HepG2 (cell line): ENCODE data around the gene CCDC148. TPM values are rescaled to one million over a fixed set of nuclear protein-coding genes. Genes with fewer than 3 reads are reported as not detected.

Experiments
- BRCA1 ChIP-seq: sonication (generic); formaldehyde crosslinking; IDR thresholded peaks from 2 replicates; pipeline ENCODE4 v1.4.0; 2020; ENCODE audit warnings: missing genetic modification reagents
- CREB1 ChIP-seq, 2 experiments: fragments of 450-650 bp in 1 of 2; IDR thresholded peaks; 2 replicates each; pipeline ENCODE4 v1.6.1; 2016 to 2017; ENCODE audit warnings: control low read depth in 1 of 2, mild to moderate bottlenecking in 1 of 2, missing compliant biosample characterization in 1 of 2, missing genetic modification characterization in 1 of 2
- FIP1L1 ChIP-seq: fragments of 200-400 bp; formaldehyde crosslinking; IDR thresholded peaks from 2 replicates; pipeline ENCODE4 v1.6.1; 2018; ENCODE audit warnings: low read depth, mild to moderate bottlenecking, low read length, moderate library complexity, borderline replicate concordance; ENCODE audit not compliant: insufficient read depth
- GATAD2A ChIP-seq: IDR thresholded peaks from 2 replicates; pipeline ENCODE4 v1.6.1; 2016
- GTF3A ChIP-seq: sonication (generic); formaldehyde crosslinking; conservative IDR thresholded peaks from 2 replicates; pipeline ENCODE4 v1.4.0; 2020; ENCODE audit warnings: mild to moderate bottlenecking, missing genetic modification reagents
- HHEX ChIP-seq: IDR thresholded peaks from 2 replicates; pipeline ENCODE4 v1.6.1; 2016; ENCODE audit warnings: control low read depth
- KLF13 ChIP-seq: sonication (generic); formaldehyde crosslinking; IDR thresholded peaks from 2 replicates; pipeline ENCODE4 v1.4.0; 2020; ENCODE audit warnings: mild to moderate bottlenecking, missing genetic modification reagents
- KLF6 ChIP-seq: IDR thresholded peaks from 2 replicates; pipeline ENCODE4 v1.8.0; 2016; ENCODE audit warnings: missing biosample characterization, missing genetic modification reagents
- NFIC ChIP-seq: IDR thresholded peaks from 2 replicates; pipeline ENCODE4 v1.6.1; 2012; ENCODE audit warnings: mild to moderate bottlenecking, low read length, inconsistent platforms
- NPAS2 ChIP-seq: sonication (generic); formaldehyde crosslinking; IDR thresholded peaks from 2 replicates; pipeline ENCODE4 v1.8.0; 2022; ENCODE audit warnings: mild to moderate bottlenecking, missing genetic modification reagents, borderline replicate concordance
- NR3C1 ChIP-seq: sonication (generic); formaldehyde crosslinking; IDR thresholded peaks from 2 replicates; pipeline ENCODE4 v1.4.0; 2020; ENCODE audit warnings: missing genetic modification reagents
- RBFOX2 ChIP-seq: fragments of 200-400 bp; formaldehyde crosslinking; IDR thresholded peaks from 2 replicates; pipeline ENCODE4 v1.6.1; 2017; ENCODE audit warnings: low read depth, mild to moderate bottlenecking, low read length
- RFX3 ChIP-seq: IDR thresholded peaks from 2 replicates; pipeline ENCODE4 v1.6.1; 2016; ENCODE audit warnings: missing biosample characterization, missing genetic modification reagents
- SMARCE1 ChIP-seq: fragments of 450-650 bp; IDR thresholded peaks from 2 replicates; pipeline ENCODE4 v1.6.1; 2017; ENCODE audit warnings: borderline replicate concordance
- SNRNP70 ChIP-seq: fragments of 200-400 bp; formaldehyde crosslinking; IDR thresholded peaks from 2 replicates; pipeline ENCODE4 v1.6.1; 2017; ENCODE audit warnings: mild to moderate bottlenecking, low read depth, low read length, moderate library complexity
- TBL1XR1 ChIP-seq: fragments of 150-350 bp; IDR thresholded peaks from 2 replicates; pipeline ENCODE4 v1.6.1; 2014; ENCODE audit warnings: borderline replicate concordance, low read length; ENCODE audit not compliant: partially characterized antibody
- TCF12 ChIP-seq, 2 experiments: fragments of 450-650 bp in 1 of 2; sonication (generic) in 1 of 2; formaldehyde crosslinking in 1 of 2; IDR thresholded peaks; 2 replicates each; pipeline versions ENCODE4 v1.6.1 to v1.8.0; 2017 to 2022; ENCODE audit warnings: antibody characterized with exemption in 1 of 2, mild to moderate bottlenecking in 1 of 2, missing genetic modification reagents in 1 of 2, moderate library complexity in 1 of 2
- TOE1 ChIP-seq: sonication (generic); formaldehyde crosslinking; IDR thresholded peaks from 2 replicates; pipeline ENCODE4 v1.4.0; 2020; ENCODE audit warnings: mild to moderate bottlenecking, missing genetic modification reagents
- ZBTB49 ChIP-seq: sonication (generic); formaldehyde crosslinking; IDR thresholded peaks from 2 replicates; pipeline ENCODE4 v1.4.0; 2020; ENCODE audit warnings: missing genetic modification reagents, borderline replicate concordance
- ZNF121 ChIP-seq: sonication (generic); formaldehyde crosslinking; IDR thresholded peaks from 2 replicates; pipeline ENCODE4 v1.5.0; 2020; ENCODE audit warnings: mild to moderate bottlenecking, missing genetic modification reagents
- ZNF180 ChIP-seq: sonication (generic); formaldehyde crosslinking; IDR thresholded peaks from 2 replicates; pipeline ENCODE4 v1.4.0; 2020; ENCODE audit warnings: low read depth, missing genetic modification reagents, borderline replicate concordance
- ZNF382 ChIP-seq: sonication (generic); formaldehyde crosslinking; IDR thresholded peaks from 2 replicates; pipeline ENCODE4 v1.5.0; 2020; ENCODE audit warnings: missing genetic modification reagents, mild to moderate bottlenecking, borderline replicate concordance
- ZNF563 ChIP-seq: sonication (generic); formaldehyde crosslinking; IDR thresholded peaks from 2 replicates; pipeline ENCODE4 v1.8.0; 2022; ENCODE audit warnings: mild to moderate bottlenecking, moderate library complexity, missing genetic modification reagents
- ZNF567 ChIP-seq: sonication (generic); formaldehyde crosslinking; IDR thresholded peaks from 2 replicates; pipeline ENCODE4 v1.8.1; 2023; ENCODE audit warnings: mild to moderate bottlenecking, missing genetic modification reagents, borderline replicate concordance
- ZNF644 ChIP-seq: IDR thresholded peaks from 2 replicates; pipeline ENCODE4 v1.6.1; 2016; ENCODE audit warnings: low read depth
- ZNF839 ChIP-seq: sonication (generic); formaldehyde crosslinking; IDR thresholded peaks from 2 replicates; pipeline ENCODE4 v1.4.0; 2020; ENCODE audit warnings: missing genetic modification reagents, mild to moderate bottlenecking, borderline replicate concordance
- ZSCAN25 ChIP-seq: sonication (generic); formaldehyde crosslinking; IDR thresholded peaks from 2 replicates; pipeline ENCODE4 v1.8.0; 2022; ENCODE audit warnings: mild to moderate bottlenecking, missing genetic modification reagents
- polyA plus RNA-seq, 8 experiments: library from polyadenylated mRNA; depleted of rRNA in 3 of 8; stranded (reverse) in 7 of 8; unstranded in 1 of 8; fragments of >200 nt; fragmentation: Illumina TruSeq in 4 of 8; extraction: Trizol in 4 of 8; gene quantifications; 2 replicates each; pipeline versions ENCODE4 v1.2.1 to v1.2.3, GENCODE V29; 2011 to 2016; ENCODE audit warnings: low read depth in 4 of 8, missing spikeins in 1 of 8, mixed read lengths in 1 of 8; ENCODE audit not compliant: insufficient read depth in 1 of 8
- total RNA-seq, 5 experiments: library from RNA; depleted of rRNA; stranded (reverse); fragments of >200 nt; fragmentation: Illumina TruSeq; extraction: Trizol; gene quantifications; 2 replicates each; pipeline ENCODE4 v1.2.3, GENCODE V29; 2016; ENCODE audit warnings: low read depth in 1 of 5

Gene CCDC148
- total and polyA plus RNA-seq, 2 of the 13 experiments (the other 11 are each of a cell fraction or from before 2014, with no cell fraction given), result 0.30 to 0.49 TPM

- TF ChIP-seq ZNF563 (CRISPR knock-in tag), result no peak
- peak; percentile 83 for TF ChIP-seq HHEX (CRISPR knock-in tag)
- TF ChIP-seq GATAD2A, result peak; percentile 99
- no peak for TF ChIP-seq TOE1 (CRISPR knock-in tag)
- no peak for TF ChIP-seq SMARCE1
- 0 out of 2 replicates have a peak, but pooled peaks have one; percentile 45 for TF ChIP-seq KLF6 (CRISPR knock-in tag)
- no peak for TF ChIP-seq CREB1 (IDR thresholded peaks at IDR 0.05)
- peak; percentile 68; the same call in 1 of the 2 replicates for TF ChIP-seq CREB1 (CRISPR knock-in tag; IDR thresholded peaks at IDR 0.05)
- TF ChIP-seq BRCA1 (CRISPR knock-in tag), result peak; percentile 33; the same call in 1 of the 2 replicates
- peak; percentile 79 for TF ChIP-seq TBL1XR1
- no peak for TF ChIP-seq RFX3 (CRISPR knock-in tag)
- no peak for TF ChIP-seq NPAS2 (CRISPR knock-in tag)
- TF ChIP-seq ZNF121 (CRISPR knock-in tag), result no peak
- peak; percentile 99 for TF ChIP-seq NFIC
- peak; percentile 81 for TF ChIP-seq ZNF644 (CRISPR knock-in tag)
- no peak for TF ChIP-seq NR3C1 (CRISPR knock-in tag)
- peak; percentile 76 for TF ChIP-seq ZSCAN25 (CRISPR knock-in tag)
- TF ChIP-seq FIP1L1, result no peak
- TF ChIP-seq ZNF839, result no peak
- no peak for TF ChIP-seq ZNF382 (CRISPR knock-in tag)
- no peak for TF ChIP-seq ZBTB49
- no peak for TF ChIP-seq KLF13 (CRISPR knock-in tag)
- TF ChIP-seq TCF12 (IDR thresholded peaks at IDR 0.05), result no peak
- peak; percentile 39; the same call in 1 of the 2 replicates for TF ChIP-seq TCF12 (CRISPR knock-in tag; IDR thresholded peaks at IDR 0.05)
- no peak; the same call in 1 of the 2 replicates for TF ChIP-seq RBFOX2
- no peak for TF ChIP-seq ZNF567 (CRISPR knock-in tag)
- no peak for TF ChIP-seq ZNF180 (CRISPR knock-in tag)
- TF ChIP-seq GTF3A (CRISPR knock-in tag), result no peak
- TF ChIP-seq SNRNP70, result no peak
Observed at GRCh38 chr2:158130832-158131473, 325.6 kb downstream of the CCDC148 start (continued).
